MM.1S (cell line): ENCODE measurements around the gene ISCU.

ENCODE experiments used
- DNase-seq: peaks from one replicate; pipeline ENCODE4 v3.0.0-alpha.2; 2015
- H2AFZ ChIP-seq: fragments of 300-600 bp; sonication (generic); 2 replicates; pipeline ENCODE4 v1.6.0; 2016; ENCODE audit warnings: antibody characterized with exemption, low read length
- H3F3A ChIP-seq: fragments of 300-600 bp; sonication (generic); 2 replicates; pipeline ENCODE4 v1.6.1; 2016; ENCODE audit warnings: mild to moderate bottlenecking, antibody characterized with exemption, low read length, moderate library complexity, mixed read lengths; ENCODE audit not compliant: insufficient read depth
- H3K27ac ChIP-seq: fragments of 300-600 bp; sonication (generic); 2 replicates; pipeline ENCODE4 v1.5.1; 2016; ENCODE audit warnings: mild to moderate bottlenecking, low read length
- H3K27me3 ChIP-seq: fragments of 300-600 bp; sonication (generic); replicated peaks from 2 replicates; pipeline ENCODE4 v1.6.0; 2016; ENCODE audit warnings: low read length; ENCODE audit not compliant: insufficient read depth
- H3K36me3 ChIP-seq: fragments of 300-600 bp; sonication (generic); replicated peaks from 2 replicates; pipeline ENCODE4 v1.6.1; 2016; ENCODE audit warnings: mild to moderate bottlenecking, low read length, mixed read lengths; ENCODE audit not compliant: insufficient read depth
- H3K4me1 ChIP-seq: fragments of 300-600 bp; sonication (generic); 2 replicates; pipeline ENCODE4 v1.6.1; 2016; ENCODE audit warnings: low read length, mixed read lengths
- H3K4me2 ChIP-seq: fragments of 300-600 bp; sonication (generic); 2 replicates; pipeline ENCODE4 v1.6.0; 2016; ENCODE audit warnings: low read depth, low read length
- H3K4me3 ChIP-seq: fragments of 300-600 bp; sonication (generic); 2 replicates; pipeline ENCODE4 v1.5.1; 2016; ENCODE audit warnings: low read length, mixed read lengths
- H3K79me2 ChIP-seq: fragments of 300-600 bp; sonication (generic); 2 replicates; pipeline ENCODE4 v1.6.1; 2016; ENCODE audit warnings: mixed run types, low read length, mixed read lengths
- H3K9ac ChIP-seq: fragments of 300-600 bp; sonication (generic); 2 replicates; pipeline ENCODE4 v1.6.1; 2016; ENCODE audit warnings: low read length, mixed read lengths
- H3K9me2 ChIP-seq: fragments of 300-600 bp; sonication (generic); replicated peaks from 2 replicates; pipeline ENCODE4 v1.6.1; 2016; ENCODE audit warnings: mild to moderate bottlenecking, low read length, mixed read lengths; ENCODE audit not compliant: insufficient read depth
- H3K9me3 ChIP-seq: fragments of 300-600 bp; sonication (generic); replicated peaks from 2 replicates; pipeline ENCODE4 v1.6.1; 2016; ENCODE audit warnings: mild to moderate bottlenecking, low read length, mixed read lengths; ENCODE audit not compliant: insufficient read depth
- H4K20me1 ChIP-seq: fragments of 300-600 bp; sonication (generic); 2 replicates; pipeline ENCODE4 v1.6.1; 2016; ENCODE audit warnings: mild to moderate bottlenecking, low read length, moderate library complexity, mixed read lengths; ENCODE audit not compliant: insufficient read depth
- CTCF ChIP-seq: fragments of 300-600 bp; sonication (generic); IDR thresholded peaks from 2 replicates; pipeline ENCODE4 v1.5.1; 2016; ENCODE audit warnings: antibody characterized with exemption, low read length, mixed read lengths
- EZH2 ChIP-seq: fragments of 300-600 bp; sonication (generic); optimal IDR thresholded peaks from 2 replicates; pipeline ENCODE3; 2017; ENCODE audit warnings: low read depth, mild to moderate bottlenecking, antibody characterized with exemption, low read length, mixed read lengths
- EZH2phosphoT487 ChIP-seq: fragments of 300-600 bp; sonication (generic); IDR thresholded peaks from 2 replicates; pipeline ENCODE4 v1.6.1; 2018; ENCODE audit warnings: antibody characterized with exemption, low read length

ISCU gene

DNA sequence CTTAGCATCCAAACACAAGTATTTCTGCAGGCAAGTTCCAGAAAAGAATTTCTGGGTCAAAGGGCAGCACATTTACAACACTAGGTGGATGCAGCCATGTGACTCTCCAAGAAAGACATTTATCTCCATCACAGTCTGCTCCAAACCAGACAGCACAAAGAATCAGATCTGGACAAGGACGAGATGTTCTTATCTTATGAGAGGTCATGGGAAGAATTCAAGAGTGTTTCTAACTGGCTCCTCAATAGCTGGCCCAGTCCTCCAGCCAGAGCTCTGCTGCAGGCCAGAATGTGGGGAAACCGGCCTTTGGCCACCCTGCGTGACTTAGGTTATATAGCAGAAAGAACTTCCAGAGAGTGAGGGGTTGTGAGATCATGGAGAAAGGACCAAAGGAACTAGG is 18.1 kb downstream of the ISCU start:
- no peaks in the 10 kb centered on the region for H3K9me3 ChIP-seq
- H3K27ac ChIP-seq = no peak overlapping the region
- H3K4me2 ChIP-seq = no peak overlapping the region
- peaks cover 12% of the 10 kb centered on the region for H3F3A ChIP-seq
- no peak for DNase-seq
- H3K4me1 ChIP-seq = peaks cover 33% of the 10 kb centered on the region
- no peak overlapping the region for H2AFZ ChIP-seq
- H4K20me1 ChIP-seq = no peaks in the 10 kb centered on the region
- H3K36me3 ChIP-seq = no peaks in the 10 kb centered on the region
- no peak overlapping the region for H3K9ac ChIP-seq
- no peaks in the 10 kb centered on the region for H3K9me2 ChIP-seq
- H3K79me2 ChIP-seq = no peaks in the 10 kb centered on the region
- no peaks in the 10 kb centered on the region for H3K27me3 ChIP-seq
- H3K4me3 ChIP-seq = no peak overlapping the region
- TF ChIP-seq EZH2phosphoT487 = no peak
- TF ChIP-seq CTCF = no peak
- TF ChIP-seq EZH2 = no peak

- no peak overlapping the region for H2AFZ ChIP-seq
- H3K79me2 ChIP-seq = no peaks in the 10 kb centered on the region
- DNase-seq = no peak
- H3K4me1 ChIP-seq = peaks cover 26% of the 10 kb centered on the region
- no peaks in the 10 kb centered on the region for H3K9me2 ChIP-seq
- H3K9ac ChIP-seq = no peak overlapping the region
- no peaks in the 10 kb centered on the region for H3K9me3 ChIP-seq
- no peak overlapping the region for H3K4me3 ChIP-seq
- no peaks in the 10 kb centered on the region for H3K36me3 ChIP-seq
- H4K20me1 ChIP-seq = no peaks in the 10 kb centered on the region
- H3F3A ChIP-seq = peaks cover 4% of the 10 kb centered on the region; the same call in 1 of the 2 replicates
- no peak overlapping the region for H3K27ac ChIP-seq
- H3K27me3 ChIP-seq = no peaks in the 10 kb centered on the region
- H3K4me2 ChIP-seq = no peak overlapping the region
- no peak for TF ChIP-seq EZH2
- TF ChIP-seq CTCF = no peak
- TF ChIP-seq EZH2phosphoT487 = no peak
These were observed 19.2 kb downstream of the ISCU start for GRCh38 chr12:108581311-108582227.

- no peaks in the 10 kb centered on the region for H3F3A ChIP-seq
- no peak for DNase-seq
- H3K27ac ChIP-seq = no peak overlapping the region
- no peaks in the 10 kb centered on the region for H3K36me3 ChIP-seq
- TF ChIP-seq EZH2 (no peak), CTCF (no peak), EZH2phosphoT487 (no peak)
- no peaks in the 10 kb centered on the region for H3K79me2 ChIP-seq
- no peak overlapping the region for H2AFZ ChIP-seq
- no peak overlapping the region for H3K4me2 ChIP-seq
- no peaks in the 10 kb centered on the region for H3K27me3 ChIP-seq
- no peaks in the 10 kb centered on the region for H3K9me3 ChIP-seq
- H3K9me2 ChIP-seq = no peaks in the 10 kb centered on the region
- H3K4me3 ChIP-seq = no peak overlapping the region
- H3K9ac ChIP-seq = no peak overlapping the region
- peaks cover 17% of the 10 kb centered on the region; the same call in 1 of the 2 replicates for H3K4me1 ChIP-seq
- no peaks in the 10 kb centered on the region for H4K20me1 ChIP-seq
These were observed 20.1 kb downstream of the ISCU start for GRCh38 chr12:108582509-108582908.
